ENCODE results near the gene MAPK10. TPM values are rescaled to one million over a fixed set of nuclear protein-coding genes. Genes with fewer than 3 reads are reported as not detected.

The MAPK10 gene
- polyA plus RNA-seq, 1 donor (not counting 4 experiments of a cell fraction or from before 2014, with no cell fraction given), result 8.2 TPM

DNA sequence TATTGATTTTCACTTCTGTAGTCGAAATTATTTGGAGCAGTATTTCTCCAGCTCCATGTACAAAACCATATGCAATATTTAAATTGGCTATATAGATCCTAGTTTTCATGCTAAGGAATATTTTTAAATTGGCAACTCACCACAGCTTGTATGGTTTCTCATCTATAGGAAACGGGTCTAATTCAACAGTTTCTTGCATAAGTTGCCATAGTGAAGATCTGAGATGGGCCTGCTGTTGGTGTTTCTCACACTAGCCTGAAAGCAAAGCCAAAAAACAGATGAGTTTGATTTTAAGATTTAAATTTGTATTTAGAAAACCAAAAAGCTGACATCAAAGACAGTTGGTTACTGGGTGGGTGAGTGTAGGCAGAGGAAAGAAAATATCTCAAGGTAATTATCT lies 5.5 kb downstream of the MAPK10 start:
- no peaks in the 10 kb centered on the region for H4K20me1 ChIP-seq (ENCODE audit: control insufficient read depth, extremely low read depth, insufficient read depth, low read length)
- DNase-seq (ENCODE audit: low read depth, low spot score) (no peak), FAIRE-seq (no peak)
- H3K4me1 ChIP-seq (ENCODE audit: control insufficient read depth, extremely low read depth, insufficient read depth, low read length), result no peaks in the 10 kb centered on the region
- no peak for TF ChIP-seq EZH2 (IDR thresholded peaks at IDR 0.05; ENCODE audit: low read length)
- TF ChIP-seq, protein P1, sequence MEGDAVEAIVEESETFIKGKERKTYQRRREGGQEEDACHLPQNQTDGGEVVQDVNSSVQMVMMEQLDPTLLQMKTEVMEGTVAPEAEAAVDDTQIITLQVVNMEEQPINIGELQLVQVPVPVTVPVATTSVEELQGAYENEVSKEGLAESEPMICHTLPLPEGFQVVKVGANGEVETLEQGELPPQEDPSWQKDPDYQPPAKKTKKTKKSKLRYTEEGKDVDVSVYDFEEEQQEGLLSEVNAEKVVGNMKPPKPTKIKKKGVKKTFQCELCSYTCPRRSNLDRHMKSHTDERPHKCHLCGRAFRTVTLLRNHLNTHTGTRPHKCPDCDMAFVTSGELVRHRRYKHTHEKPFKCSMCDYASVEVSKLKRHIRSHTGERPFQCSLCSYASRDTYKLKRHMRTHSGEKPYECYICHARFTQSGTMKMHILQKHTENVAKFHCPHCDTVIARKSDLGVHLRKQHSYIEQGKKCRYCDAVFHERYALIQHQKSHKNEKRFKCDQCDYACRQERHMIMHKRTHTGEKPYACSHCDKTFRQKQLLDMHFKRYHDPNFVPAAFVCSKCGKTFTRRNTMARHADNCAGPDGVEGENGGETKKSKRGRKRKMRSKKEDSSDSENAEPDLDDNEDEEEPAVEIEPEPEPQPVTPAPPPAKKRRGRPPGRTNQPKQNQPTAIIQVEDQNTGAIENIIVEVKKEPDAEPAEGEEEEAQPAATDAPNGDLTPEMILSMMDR (optimal IDR thresholded peaks at IDR 0.05 in 1 of 3, IDR thresholded peaks at IDR 0.05 in 1 of 3, conservative IDR thresholded peaks at IDR 0.05 in 1 of 3; ENCODE audit: extremely low read depth in 1 of 3, insufficient read depth in 2 of 3, low read length in 3 of 3), result no peak
- H3K9me1 ChIP-seq (ENCODE audit: control insufficient read depth, extremely low read depth, insufficient read depth, low read length), result no peaks in the 10 kb centered on the region
- no peak overlapping the region for H3K27ac ChIP-seq (ENCODE audit: control insufficient read depth, insufficient read depth, low read length)
- H3K9ac ChIP-seq (ENCODE audit: control insufficient read depth, extremely low read depth, insufficient read depth, low read length), result no peak overlapping the region
- dilution Hi-C loops (cut with MboI; ENCODE audit: extremely low pct_ligation_motif_present, low sequenced_read_pairs), result no loop called here
- H3K36me3 ChIP-seq (ENCODE audit: control insufficient read depth in 2 of 2, extremely low read depth in 1 of 2, insufficient read depth in 2 of 2, low read length in 2 of 2), result no peaks in the 10 kb centered on the region
- H2AFZ ChIP-seq (ENCODE audit: control insufficient read depth, low read length), result no peak overlapping the region
- H3K79me2 ChIP-seq (ENCODE audit: control insufficient read depth, insufficient read depth, low read length), result no peaks in the 10 kb centered on the region
- no peak overlapping the region for H3K4me3 ChIP-seq (ENCODE audit: control insufficient read depth in 2 of 3, extremely low read depth in 1 of 3, insufficient read depth in 2 of 3, low read depth in 1 of 3, low read length in 3 of 3)
- no peaks in the 10 kb centered on the region for H3K27me3 ChIP-seq (ENCODE audit: control insufficient read depth, extremely low read depth, insufficient read depth, low read length)
- no peaks in the 10 kb centered on the region for H3K9me3 ChIP-seq (ENCODE audit: control insufficient read depth, low read depth, low read length)
- no peak overlapping the region for H3K4me2 ChIP-seq (ENCODE audit: control insufficient read depth, extremely low read depth, insufficient read depth, low read depth, low read length)

DNA sequence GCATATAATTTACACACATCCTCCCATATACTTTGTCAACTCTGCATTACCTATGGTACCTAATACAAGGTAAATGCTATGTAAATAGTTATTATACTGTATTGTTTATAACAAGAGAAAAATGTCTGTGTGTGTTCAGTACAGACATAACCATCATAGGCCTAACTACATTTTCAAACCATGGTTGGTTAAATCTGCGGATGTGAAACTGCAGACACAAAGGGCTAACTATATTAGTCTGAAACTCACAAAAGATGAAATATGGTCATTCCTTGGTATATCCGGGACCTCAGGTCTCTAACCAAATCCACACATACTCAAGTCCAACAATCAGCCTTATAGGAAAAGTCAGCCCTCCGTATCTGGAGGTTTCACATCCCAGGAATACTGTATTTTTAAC lies 13.5 kb downstream of the MAPK10 start:
- DNase-seq (ENCODE audit: low read depth, low spot score) (no peak), FAIRE-seq (no peak)
- no peak overlapping the region for H3K9ac ChIP-seq (ENCODE audit: control insufficient read depth, extremely low read depth, insufficient read depth, low read length)
- no peak overlapping the region for H3K4me3 ChIP-seq (ENCODE audit: control insufficient read depth in 2 of 3, extremely low read depth in 1 of 3, insufficient read depth in 2 of 3, low read depth in 1 of 3, low read length in 3 of 3)
- H3K9me3 ChIP-seq (ENCODE audit: control insufficient read depth, low read depth, low read length), result no peaks in the 10 kb centered on the region
- H3K27me3 ChIP-seq (ENCODE audit: control insufficient read depth, extremely low read depth, insufficient read depth, low read length), result no peaks in the 10 kb centered on the region
- dilution Hi-C loops (cut with MboI; ENCODE audit: extremely low pct_ligation_motif_present, low sequenced_read_pairs), result no loop called here
- no peak overlapping the region for H3K27ac ChIP-seq (ENCODE audit: control insufficient read depth, insufficient read depth, low read length)
- H4K20me1 ChIP-seq (ENCODE audit: control insufficient read depth, extremely low read depth, insufficient read depth, low read length), result no peaks in the 10 kb centered on the region
- TF ChIP-seq EZH2 (IDR thresholded peaks at IDR 0.05; ENCODE audit: low read length), result no peak
- TF ChIP-seq, protein P1 (optimal IDR thresholded peaks at IDR 0.05 in 1 of 3, IDR thresholded peaks at IDR 0.05 in 1 of 3, conservative IDR thresholded peaks at IDR 0.05 in 1 of 3; ENCODE audit: extremely low read depth in 1 of 3, insufficient read depth in 2 of 3, low read length in 3 of 3), result no peak
- no peaks in the 10 kb centered on the region for H3K79me2 ChIP-seq (ENCODE audit: control insufficient read depth, insufficient read depth, low read length)
- H3K9me1 ChIP-seq (ENCODE audit: control insufficient read depth, extremely low read depth, insufficient read depth, low read length), result no peaks in the 10 kb centered on the region
- H3K4me2 ChIP-seq (ENCODE audit: control insufficient read depth, extremely low read depth, insufficient read depth, low read depth, low read length), result no peak overlapping the region
- H3K36me3 ChIP-seq (ENCODE audit: control insufficient read depth in 2 of 2, extremely low read depth in 1 of 2, insufficient read depth in 2 of 2, low read length in 2 of 2), result no peaks in the 10 kb centered on the region
- no peaks in the 10 kb centered on the region for H3K4me1 ChIP-seq (ENCODE audit: control insufficient read depth, extremely low read depth, insufficient read depth, low read length)
- no peak overlapping the region for H2AFZ ChIP-seq (ENCODE audit: control insufficient read depth, low read length)

All from keratinocyte (primary cell).